ENCODE results near the gene OAT. TPM values are rescaled to one million over a fixed set of nuclear protein-coding genes. Genes with fewer than 3 reads are reported as not detected.

Gene OAT
- total RNA-seq, 1 donor from 2014 or later, result 48.2 TPM

DNA sequence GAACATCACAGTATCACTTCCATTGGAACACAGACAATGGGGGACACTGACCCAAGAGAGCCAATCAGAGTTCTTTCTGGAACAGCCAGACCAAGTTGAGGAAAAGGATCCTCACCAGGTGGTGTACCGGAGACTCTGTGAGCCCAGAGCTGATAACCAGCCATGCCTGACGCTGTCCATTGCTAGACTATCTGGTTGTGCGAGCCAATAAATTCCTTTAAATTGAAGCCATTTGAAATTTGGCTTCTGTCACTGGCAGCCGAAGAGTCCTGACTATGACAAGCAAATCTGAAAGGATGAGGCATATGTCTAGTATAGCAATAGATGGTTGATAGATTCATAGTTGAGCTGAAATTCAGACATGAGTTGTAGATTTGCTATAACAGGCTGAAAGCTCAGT, 39.8 kb upstream of the OAT start:
- H3K27me3 ChIP-seq, result no peaks in the 10 kb centered on the region
- DNase-seq (ENCODE audit: low spot score in 2 of 2), result no peak
- H3K4me3 ChIP-seq, result no peak overlapping the region
- TF ChIP-seq, protein P1, sequence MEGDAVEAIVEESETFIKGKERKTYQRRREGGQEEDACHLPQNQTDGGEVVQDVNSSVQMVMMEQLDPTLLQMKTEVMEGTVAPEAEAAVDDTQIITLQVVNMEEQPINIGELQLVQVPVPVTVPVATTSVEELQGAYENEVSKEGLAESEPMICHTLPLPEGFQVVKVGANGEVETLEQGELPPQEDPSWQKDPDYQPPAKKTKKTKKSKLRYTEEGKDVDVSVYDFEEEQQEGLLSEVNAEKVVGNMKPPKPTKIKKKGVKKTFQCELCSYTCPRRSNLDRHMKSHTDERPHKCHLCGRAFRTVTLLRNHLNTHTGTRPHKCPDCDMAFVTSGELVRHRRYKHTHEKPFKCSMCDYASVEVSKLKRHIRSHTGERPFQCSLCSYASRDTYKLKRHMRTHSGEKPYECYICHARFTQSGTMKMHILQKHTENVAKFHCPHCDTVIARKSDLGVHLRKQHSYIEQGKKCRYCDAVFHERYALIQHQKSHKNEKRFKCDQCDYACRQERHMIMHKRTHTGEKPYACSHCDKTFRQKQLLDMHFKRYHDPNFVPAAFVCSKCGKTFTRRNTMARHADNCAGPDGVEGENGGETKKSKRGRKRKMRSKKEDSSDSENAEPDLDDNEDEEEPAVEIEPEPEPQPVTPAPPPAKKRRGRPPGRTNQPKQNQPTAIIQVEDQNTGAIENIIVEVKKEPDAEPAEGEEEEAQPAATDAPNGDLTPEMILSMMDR (IDR thresholded peaks at IDR 0.05), result no peak
- intact Hi-C loops (cut with DNase I), result no loop called here
- H3K9me3 ChIP-seq, result no peaks in the 10 kb centered on the region
- no peaks in the 10 kb centered on the region for H3K4me1 ChIP-seq
- no peak overlapping the region for H3K27ac ChIP-seq
- H3K36me3 ChIP-seq, result no peaks in the 10 kb centered on the region

DNA sequence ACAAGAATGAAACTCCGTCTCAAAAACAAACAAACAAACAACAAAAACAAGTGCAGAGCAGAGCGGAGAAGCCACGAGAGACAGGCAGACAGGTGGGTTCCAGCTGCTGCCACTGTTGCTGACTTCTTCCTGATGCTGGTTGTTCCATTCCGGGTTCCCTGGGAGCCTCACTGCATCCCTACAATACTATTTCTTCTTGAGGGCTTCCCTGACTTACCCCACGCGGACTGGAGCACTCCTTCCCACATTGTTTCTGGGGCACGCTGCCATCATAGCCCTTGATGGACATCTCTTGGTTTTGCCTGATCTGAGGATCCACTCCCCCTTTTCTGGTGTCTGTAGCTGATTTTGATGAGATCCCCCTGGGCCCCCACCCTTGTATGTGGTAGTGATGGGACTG, 36.7 kb upstream of the OAT start:
- H3K4me1 ChIP-seq, result no peaks in the 10 kb centered on the region
- H3K9me3 ChIP-seq, result no peaks in the 10 kb centered on the region
- no peak overlapping the region for H3K27ac ChIP-seq
- TF ChIP-seq, protein P1 (IDR thresholded peaks at IDR 0.05), result no peak
- H3K27me3 ChIP-seq, result no peaks in the 10 kb centered on the region
- H3K36me3 ChIP-seq, result no peaks in the 10 kb centered on the region
- intact Hi-C loops (cut with DNase I), result no loop called here
- no peak for DNase-seq (ENCODE audit: low spot score in 2 of 2)
- no peak overlapping the region for H3K4me3 ChIP-seq

DNA sequence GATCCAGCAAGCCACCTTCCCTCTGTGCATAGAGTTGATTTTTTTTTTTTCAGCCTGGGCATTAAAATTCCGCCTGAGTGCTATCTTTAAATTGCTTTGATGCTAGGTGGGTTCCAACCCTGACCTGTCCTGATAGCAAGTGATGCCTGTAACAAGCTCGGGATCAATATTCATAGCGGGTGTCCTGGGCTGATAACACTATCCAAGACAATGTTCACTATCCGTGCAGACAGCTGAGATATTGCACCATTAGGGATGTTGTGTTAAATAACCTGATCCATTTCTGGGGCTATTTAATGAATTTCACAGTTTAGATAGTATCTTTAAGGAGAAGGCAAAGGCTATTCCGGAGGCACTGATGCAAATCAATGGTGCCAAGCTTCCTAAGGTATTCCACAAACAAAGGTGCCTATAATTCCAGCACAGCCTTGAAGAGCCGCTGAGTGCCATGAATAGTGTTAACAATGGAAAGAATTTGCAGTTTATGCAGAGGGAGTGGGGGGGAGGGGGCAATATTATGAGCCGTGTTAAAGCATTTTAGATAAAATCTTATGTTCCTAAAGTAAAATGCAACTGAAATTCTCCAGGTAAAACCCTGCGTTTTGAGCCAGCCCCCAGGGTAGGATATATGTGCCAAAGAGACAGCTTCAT, 35.4 kb upstream of the OAT start:
- Histone ChIP-seq H3K9me3 (no peaks in the 10 kb centered on the region), H3K27me3 (no peaks in the 10 kb centered on the region), H3K36me3 (no peaks in the 10 kb centered on the region), H3K4me3 (no peak overlapping the region), H3K27ac (no peak overlapping the region), H3K4me1 (peaks cover 0 to 10% of the 10 kb centered on the region in 2 donors)
- DNase-seq (ENCODE audit: low spot score in 2 of 2), result no peak
- intact Hi-C loops (cut with DNase I), result no loop called here
- TF ChIP-seq, protein P1 (IDR thresholded peaks at IDR 0.05), result no peak

DNA sequence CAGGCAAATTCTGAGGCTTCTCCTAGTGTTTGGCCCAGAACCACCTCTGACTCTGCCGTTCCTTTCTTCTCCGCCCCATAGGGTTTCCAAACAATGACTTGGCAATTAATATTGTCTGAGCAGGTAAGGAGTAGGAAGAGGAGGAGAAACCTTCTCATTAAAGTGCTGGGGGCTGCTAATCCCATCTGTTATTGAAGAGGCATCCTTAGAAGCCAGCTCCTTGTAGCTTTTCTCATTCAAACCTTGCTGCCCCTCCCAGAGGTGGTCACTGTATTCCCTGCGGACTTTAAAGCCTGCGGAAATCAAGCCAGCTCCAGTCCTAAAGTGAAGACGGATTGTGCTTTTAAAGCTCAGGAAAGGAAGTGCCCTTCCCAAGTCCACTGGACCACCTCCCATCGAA, 32.6 kb upstream of the OAT start:
- intact Hi-C loops (cut with DNase I), result no loop called here
- H3K4me1 ChIP-seq, result peaks cover 4 to 17% of the 10 kb centered on the region in 2 donors
- no peaks in the 10 kb centered on the region for H3K36me3 ChIP-seq
- H3K27me3 ChIP-seq, result peaks cover 7% of the 10 kb centered on the region
- TF ChIP-seq, protein P1 (IDR thresholded peaks at IDR 0.05), result no peak
- DNase-seq (ENCODE audit: low spot score in 2 of 2), result no peak
- no peak overlapping the region for H3K4me3 ChIP-seq
- H3K9me3 ChIP-seq, result no peaks in the 10 kb centered on the region
- no peak overlapping the region for H3K27ac ChIP-seq

DNA sequence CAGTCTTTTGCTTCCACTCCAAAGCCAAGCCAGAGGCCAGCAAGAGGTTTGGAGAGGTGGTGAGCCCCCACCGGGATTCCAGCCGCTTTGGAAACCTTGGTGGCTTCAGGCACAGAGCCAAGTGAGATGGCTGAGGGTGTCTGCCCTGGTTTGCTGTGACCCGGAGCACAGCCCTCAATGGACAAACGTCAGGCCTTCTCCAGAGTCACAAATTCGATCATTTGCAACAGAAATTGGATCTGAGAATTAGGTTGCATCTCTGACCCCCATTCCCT, 32.0 kb upstream of the OAT start:
- no peaks in the 10 kb centered on the region for H3K36me3 ChIP-seq
- TF ChIP-seq, protein P1 (IDR thresholded peaks at IDR 0.05), result no peak
- peaks cover 7% of the 10 kb centered on the region for H3K27me3 ChIP-seq
- H3K4me3 ChIP-seq, result no peak overlapping the region
- no peaks in the 10 kb centered on the region for H3K9me3 ChIP-seq
- no peak overlapping the region for H3K27ac ChIP-seq
- peaks cover 4 to 17% of the 10 kb centered on the region in 2 donors for H3K4me1 ChIP-seq
- intact Hi-C loops (cut with DNase I), result no loop called here
- no peak for DNase-seq (ENCODE audit: low spot score in 2 of 2)
